Fibroblast of lung (primary cell): Measurements from ENCODE around the gene AASS. TPM values are rescaled to one million over a fixed set of nuclear protein-coding genes. Genes with fewer than 3 reads are reported as not detected.

ENCODE experiments used
- DNase-seq, 2 donors: peaks; one replicate each; pipeline versions ENCODE4 v3.0.0 to v3.0.0-alpha.2; 2010; ENCODE audit warnings: low read depth in 2 of 2
- H2AFZ ChIP-seq: 2 replicates; pipeline ENCODE4 v1.5.1; 2012; ENCODE audit warnings: low read length, control low read depth, inconsistent platforms
- H3K27ac ChIP-seq: 2 replicates; pipeline ENCODE4 v1.5.1; 2011; ENCODE audit warnings: low read length, control low read depth; ENCODE audit not compliant: insufficient read depth
- H3K27me3 ChIP-seq: 2 replicates; pipeline ENCODE4 v1.5.1; 2011; ENCODE audit warnings: mild to moderate bottlenecking, low read length; ENCODE audit not compliant: control insufficient read depth, insufficient read depth
- H3K36me3 ChIP-seq: 2 replicates; pipeline ENCODE4 v1.5.1; 2011; ENCODE audit warnings: low read length; ENCODE audit not compliant: control insufficient read depth, insufficient read depth
- H3K4me1 ChIP-seq: 2 replicates; pipeline ENCODE4 v1.5.1; 2011; ENCODE audit warnings: low read length; ENCODE audit not compliant: control insufficient read depth, insufficient read depth; ENCODE audit errors: extremely low read depth
- H3K4me2 ChIP-seq: 2 replicates; pipeline ENCODE4 v1.5.1; 2011; ENCODE audit warnings: low read length, control low read depth; ENCODE audit not compliant: insufficient read depth; ENCODE audit errors: extremely low read depth
- H3K4me3 ChIP-seq, 4 experiments: fragments of 200-600 bp in 1 of 4; sonication (generic) in 1 of 4; replicated peaks in 1 of 4; 2 replicates each; pipeline ENCODE4 v1.5.1; 2011 to 2016; ENCODE audit warnings: low read length in 4 of 4, low read depth in 3 of 4, mild to moderate bottlenecking in 3 of 4, control low read depth in 2 of 4, inconsistent platforms in 1 of 4, mixed read lengths in 1 of 4; ENCODE audit not compliant: insufficient read depth in 1 of 4; ENCODE audit errors: control extremely low read depth in 1 of 4
- H3K79me2 ChIP-seq: 2 replicates; pipeline ENCODE4 v1.5.1; 2012; ENCODE audit warnings: mild to moderate bottlenecking, low read length, inconsistent platforms; ENCODE audit not compliant: control insufficient read depth, insufficient read depth
- H3K9ac ChIP-seq: 2 replicates; pipeline ENCODE4 v1.5.1; 2011; ENCODE audit warnings: mild to moderate bottlenecking, low read length, control low read depth; ENCODE audit not compliant: insufficient read depth
- H3K9me3 ChIP-seq: 2 replicates; pipeline ENCODE4 v1.5.1; 2012; ENCODE audit warnings: low read depth, low read length; ENCODE audit not compliant: control insufficient read depth, insufficient read depth
- H4K20me1 ChIP-seq: 2 replicates; pipeline ENCODE4 v1.5.1; 2011; ENCODE audit warnings: low read length; ENCODE audit not compliant: control insufficient read depth, insufficient read depth; ENCODE audit errors: extremely low read depth
- EZH2 ChIP-seq: IDR thresholded peaks from 2 replicates; pipeline ENCODE4 v1.5.1; 2012; ENCODE audit warnings: low read length, control low read depth, mild to moderate bottlenecking; ENCODE audit errors: missing control alignments
- polyA plus RNA-seq, 2 donors: library from polyadenylated mRNA; depleted of rRNA in 1 of 2; stranded (reverse) in 1 of 2; unstranded in 1 of 2; fragments of >200 nt; gene quantifications; 2 replicates each; pipeline ENCODE4 v1.2.1, GENCODE V29; 2011 to 2012; ENCODE audit warnings: missing spikeins in 1 of 2
- total RNA-seq: library from RNA; depleted of rRNA; stranded (reverse); fragments of >200 nt; gene quantifications from 2 replicates; pipeline ENCODE4 v1.2.1, GENCODE V29; 2014
- TF ChIP-seq, protein P1 (sequence below), 2 donors: IDR thresholded peaks in 1 of 2; conservative IDR thresholded peaks in 1 of 2; 1 replicate in 1 of 2; 2 replicates in 1 of 2; pipeline ENCODE4 v1.5.1; 2011 to 2012; ENCODE audit warnings: low read length in 2 of 2, control low read depth in 1 of 2, inconsistent platforms in 1 of 2, low read depth in 1 of 2, mild to moderate bottlenecking in 1 of 2

The AASS gene
- total and polyA plus RNA-seq, 2 donors (not counting 1 experiment from before 2014, with no cell fraction given) = 8.6 to 49.2 TPM

DNA sequence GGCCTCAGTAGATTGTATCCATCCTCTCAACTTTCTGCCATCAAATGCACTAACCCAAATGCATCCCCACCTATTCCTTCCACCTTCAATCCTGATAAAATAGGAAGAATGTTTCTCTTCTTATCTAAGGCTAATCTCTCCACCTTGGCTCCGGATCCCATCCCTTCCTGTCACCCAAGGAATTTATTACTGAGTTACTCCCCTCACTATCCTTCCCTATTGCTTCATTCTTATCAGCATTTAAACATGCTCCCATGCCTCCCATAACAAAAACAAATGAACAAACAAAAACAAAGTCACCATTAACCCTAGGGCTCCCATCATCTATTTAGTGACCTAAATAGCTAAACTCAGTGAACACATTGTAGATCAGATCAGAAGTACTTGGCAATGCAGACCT is 25.3 kb downstream of the AASS start:
- TF ChIP-seq EZH2 = no peak
- TF ChIP-seq, protein P1, sequence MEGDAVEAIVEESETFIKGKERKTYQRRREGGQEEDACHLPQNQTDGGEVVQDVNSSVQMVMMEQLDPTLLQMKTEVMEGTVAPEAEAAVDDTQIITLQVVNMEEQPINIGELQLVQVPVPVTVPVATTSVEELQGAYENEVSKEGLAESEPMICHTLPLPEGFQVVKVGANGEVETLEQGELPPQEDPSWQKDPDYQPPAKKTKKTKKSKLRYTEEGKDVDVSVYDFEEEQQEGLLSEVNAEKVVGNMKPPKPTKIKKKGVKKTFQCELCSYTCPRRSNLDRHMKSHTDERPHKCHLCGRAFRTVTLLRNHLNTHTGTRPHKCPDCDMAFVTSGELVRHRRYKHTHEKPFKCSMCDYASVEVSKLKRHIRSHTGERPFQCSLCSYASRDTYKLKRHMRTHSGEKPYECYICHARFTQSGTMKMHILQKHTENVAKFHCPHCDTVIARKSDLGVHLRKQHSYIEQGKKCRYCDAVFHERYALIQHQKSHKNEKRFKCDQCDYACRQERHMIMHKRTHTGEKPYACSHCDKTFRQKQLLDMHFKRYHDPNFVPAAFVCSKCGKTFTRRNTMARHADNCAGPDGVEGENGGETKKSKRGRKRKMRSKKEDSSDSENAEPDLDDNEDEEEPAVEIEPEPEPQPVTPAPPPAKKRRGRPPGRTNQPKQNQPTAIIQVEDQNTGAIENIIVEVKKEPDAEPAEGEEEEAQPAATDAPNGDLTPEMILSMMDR (conservative IDR thresholded peaks at IDR 0.05 in 1 of 2, IDR thresholded peaks at IDR 0.05 in 1 of 2; ENCODE audit: low read depth in 1 of 2, low read length in 2 of 2) = no peak
- H3K4me3 ChIP-seq = no peak overlapping the region
- H4K20me1 ChIP-seq = no peaks in the 10 kb centered on the region
- H3K36me3 ChIP-seq = no peaks in the 10 kb centered on the region
- no peaks in the 10 kb centered on the region for H3K27me3 ChIP-seq
- H2AFZ ChIP-seq = no peak overlapping the region
- no peak overlapping the region for H3K4me2 ChIP-seq
- no peak overlapping the region for H3K27ac ChIP-seq
- H3K9me3 ChIP-seq = no peaks in the 10 kb centered on the region
- H3K4me1 ChIP-seq = no peaks in the 10 kb centered on the region
- DNase-seq = no peak
- no peaks in the 10 kb centered on the region for H3K79me2 ChIP-seq
- no peak overlapping the region for H3K9ac ChIP-seq

DNA sequence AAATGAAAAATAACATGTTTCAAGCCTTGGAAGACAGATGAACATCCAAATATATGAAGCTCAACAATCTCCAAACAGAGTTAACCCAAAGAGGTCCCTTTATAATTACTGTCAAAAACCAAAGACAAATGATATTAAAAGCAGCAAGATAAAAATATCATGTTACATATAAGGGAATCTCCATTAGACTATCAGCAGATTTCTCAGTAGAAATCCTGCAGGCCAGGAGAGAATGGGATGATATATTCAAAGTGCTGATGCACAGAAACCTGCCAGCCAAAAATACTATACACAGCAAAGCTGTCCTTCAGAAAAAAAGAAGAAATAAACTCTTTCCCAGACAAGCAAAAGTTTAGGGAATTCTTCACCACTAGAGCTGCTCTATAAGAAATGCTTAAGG is 41.0 kb downstream of the AASS start:
- Histone ChIP-seq H3K9me3 (no peaks in the 10 kb centered on the region), H3K79me2 (no peaks in the 10 kb centered on the region), H3K27me3 (no peaks in the 10 kb centered on the region), H3K9ac (no peak overlapping the region), H3K27ac (no peak overlapping the region), H4K20me1 (no peaks in the 10 kb centered on the region), H2AFZ (no peak overlapping the region), H3K4me3 (no peak overlapping the region), H3K36me3 (no peaks in the 10 kb centered on the region), H3K4me2 (no peak overlapping the region), H3K4me1 (no peaks in the 10 kb centered on the region)
- DNase-seq = no peak
- TF ChIP-seq, protein P1 (conservative IDR thresholded peaks at IDR 0.05 in 1 of 2, IDR thresholded peaks at IDR 0.05 in 1 of 2; ENCODE audit: low read depth in 1 of 2, low read length in 2 of 2) = no peak
- no peak for TF ChIP-seq EZH2

DNA sequence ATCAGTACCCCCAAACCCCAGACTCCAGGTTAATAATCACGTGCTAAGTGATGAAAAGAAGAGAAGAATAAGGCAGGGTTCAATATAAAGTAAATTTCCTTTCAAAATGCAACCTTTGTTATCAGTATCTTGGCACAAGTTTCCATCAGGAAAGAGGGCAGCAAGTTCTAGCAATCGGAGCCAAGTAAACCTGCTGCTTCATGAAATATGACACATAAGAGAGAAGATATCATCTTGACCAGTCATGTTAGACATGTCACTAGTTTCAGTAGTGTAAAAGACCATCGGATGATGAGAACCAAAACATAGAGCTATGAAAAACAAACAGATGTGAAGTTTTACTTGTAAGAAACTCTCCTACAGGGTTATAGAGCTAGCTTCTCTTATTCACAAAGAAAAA is 44.0 kb downstream of the AASS start:
- Histone ChIP-seq H4K20me1 (no peaks in the 10 kb centered on the region), H3K36me3 (no peaks in the 10 kb centered on the region), H3K79me2 (no peaks in the 10 kb centered on the region), H3K9ac (no peak overlapping the region), H3K4me3 (no peak overlapping the region), H3K4me2 (no peak overlapping the region), H3K27ac (no peak overlapping the region), H3K27me3 (no peaks in the 10 kb centered on the region), H3K9me3 (no peaks in the 10 kb centered on the region), H3K4me1 (no peaks in the 10 kb centered on the region), H2AFZ (no peak overlapping the region)
- TF ChIP-seq, protein P1 (conservative IDR thresholded peaks at IDR 0.05 in 1 of 2, IDR thresholded peaks at IDR 0.05 in 1 of 2; ENCODE audit: low read depth in 1 of 2, low read length in 2 of 2) = no peak
- TF ChIP-seq EZH2 = no peak
- no peak for DNase-seq
